ENCODE results near the gene TIMM50.

- no peak for TF ChIP-seq CTCF (IDR thresholded peaks at IDR 0.05 in 4 of 5, conservative IDR thresholded peaks at IDR 0.05 in 1 of 5)
- no peak for TF ChIP-seq POLR2A (IDR thresholded peaks at IDR 0.05)
These were observed 28.0 kb downstream of the TIMM50 start for GRCh38 chr19:39508629-39509028.

Measured in gastrocnemius medialis (tissue), 4 donors.